Left lung (tissue), 10 donors: ENCODE measurements around the gene ETNK1. TPM values are rescaled to one million over a fixed set of nuclear protein-coding genes. Genes with fewer than 3 reads are reported as not detected.
"Not testable (repeated sequence)": the region's sequence is repeated elsewhere in the genome, so short reads cannot be mapped to it uniquely, and the experiment has no call there.

Experiments used
- ATAC-seq: fragments of 200-7000 bp; cut with Tn5 transposase; one replicate; pipeline ENCODE4 v1.9.1; 2020; ENCODE audit warnings: moderate library complexity
- DNase-seq, 4 donors: peaks; one replicate each; pipeline ENCODE4 v3.0.0-alpha.2; 2013 to 2020
- H3K27ac ChIP-seq, 2 donors: fragments of 200-600 bp; sonication (generic) in 1 of 2; one replicate each; pipeline versions ENCODE4 v1.5.0 to v1.8.0; 2020 to 2021
- H3K27me3 ChIP-seq, 2 donors: fragments of 200-600 bp; sonication (generic) in 1 of 2; one replicate each; pipeline versions ENCODE4 v1.5.0 to v1.8.0; 2020 to 2021
- H3K36me3 ChIP-seq, 2 donors: fragments of 200-600 bp; sonication (generic) in 1 of 2; one replicate each; pipeline versions ENCODE4 v1.5.0 to v1.8.0; 2020 to 2021
- H3K4me1 ChIP-seq, 2 donors: fragments of 200-600 bp; one replicate each; pipeline ENCODE4 v1.8.0; 2021
- H3K4me3 ChIP-seq, 2 donors: fragments of 200-600 bp; sonication (generic) in 1 of 2; one replicate each; pipeline versions ENCODE4 v1.5.0 to v1.8.0; 2020 to 2021; ENCODE audit warnings: mild to moderate bottlenecking in 1 of 2
- H3K9me3 ChIP-seq, 2 donors: fragments of 200-600 bp; sonication (generic) in 1 of 2; one replicate each; pipeline versions ENCODE4 v1.5.0 to v1.8.0; 2020 to 2021
- CTCF ChIP-seq, 2 donors: fragments of 200-600 bp; sonication (generic) in 1 of 2; IDR thresholded peaks; one replicate each; pipeline versions ENCODE4 v1.5.0 to v1.8.0; 2021; ENCODE audit warnings: antibody characterized with exemption in 2 of 2
- intact Hi-C, 2 donors: fragments of 100-400 bp; cut with DNase I; formaldehyde crosslinking; loops; one replicate each; pipeline versions ENCODE4 v1.11.2 to v1.14.2; 2022
- polyA plus RNA-seq, 6 donors: library from polyadenylated mRNA; unstranded; fragments of 120-200 nt; gene quantifications; one replicate each; pipeline ENCODE4 v1.2.1, GENCODE V29; 2013; ENCODE audit not compliant: insufficient read length in 6 of 6
- total RNA-seq, 2 donors: library from RNA; stranded (reverse); fragmentation: NEBNext Ultra II Directional; extraction: Animal tissue kit (Norgen Biotek cat#: 25700); gene quantifications; one replicate each; pipeline ENCODE4 v1.2.1, GENCODE V29; 2021
- donor health status: DM: no; HTN: yes; CAD: no.
- donor health status: DM: no; HTN: no; CAD: no.

ETNK1 gene
- total and polyA plus RNA-seq, 8 donors, result 55.4 to 73.7 (median 67.3) TPM

GRCh38 chr12:22700106-22700505 lies 75.1 kb downstream of the ETNK1 start:
- no peak overlapping the region for H3K27ac ChIP-seq
- ATAC-seq (no peak), DNase-seq (no peak)
- no peaks in the 10 kb centered on the region for H3K36me3 ChIP-seq
- H3K9me3 ChIP-seq, result no peaks in the 10 kb centered on the region
- H3K4me3 ChIP-seq, result no peak overlapping the region
- no peaks in the 10 kb centered on the region for H3K27me3 ChIP-seq
- intact Hi-C loops, result no loop called here
- TF ChIP-seq CTCF (IDR thresholded peaks at IDR 0.05), result no peak
- H3K4me1 ChIP-seq, result no peaks in the 10 kb centered on the region

- ATAC-seq, H3K4me1 ChIP-seq, DNase-seq, H3K27me3 ChIP-seq, H3K4me3 ChIP-seq, H3K36me3 ChIP-seq, H3K9me3 ChIP-seq, H3K27ac ChIP-seq, intact Hi-C loops: not testable (repeated sequence)
These were observed 76.3 kb downstream of the ETNK1 start for GRCh38 chr12:22701216-22701809.

GRCh38 chr12:22702690-22703089 lies 77.7 kb downstream of the ETNK1 start:
- intact Hi-C loops, result no loop called here
- no peaks in the 10 kb centered on the region for H3K36me3 ChIP-seq
- no peak overlapping the region for H3K4me3 ChIP-seq
- ATAC-seq (no peak), DNase-seq (no peak)
- H3K27ac ChIP-seq, result no peak overlapping the region
- H3K4me1 ChIP-seq, result no peaks in the 10 kb centered on the region
- H3K9me3 ChIP-seq, result no peaks in the 10 kb centered on the region
- no peaks in the 10 kb centered on the region for H3K27me3 ChIP-seq
- no peak for TF ChIP-seq CTCF (IDR thresholded peaks at IDR 0.05)

- Histone ChIP-seq H3K27ac (no peak overlapping the region), H3K4me3 (no peak overlapping the region), H3K27me3 (no peaks in the 10 kb centered on the region), H3K9me3 (no peaks in the 10 kb centered on the region), H3K36me3 (no peaks in the 10 kb centered on the region), H3K4me1 (no peaks in the 10 kb centered on the region)
- DNase-seq (peak in 1 of 4 donors; percentile 32), ATAC-seq (no peak)
- intact Hi-C loops, result no loop called here
- TF ChIP-seq CTCF (IDR thresholded peaks at IDR 0.05), result peak in 1 of 2 donors; percentile 28
These were observed 84.3 kb downstream of the ETNK1 start for GRCh38 chr12:22709292-22709691.

- intact Hi-C loops, result no loop called here
- Histone ChIP-seq H3K9me3 (no peaks in the 10 kb centered on the region), H3K36me3 (no peaks in the 10 kb centered on the region), H3K4me1 (no peaks in the 10 kb centered on the region), H3K4me3 (no peak overlapping the region), H3K27ac (no peak overlapping the region), H3K27me3 (no peaks in the 10 kb centered on the region)
- peak in 1 of 4 donors; percentile 23 for DNase-seq
- ATAC-seq, result no peak
- no peak for TF ChIP-seq CTCF (IDR thresholded peaks at IDR 0.05)
These were observed 87.1 kb downstream of the ETNK1 start for GRCh38 chr12:22712083-22712482.

GRCh38 chr12:22715254-22715653 lies 90.3 kb downstream of the ETNK1 start:
- H3K27ac ChIP-seq, result no peak overlapping the region
- H3K9me3 ChIP-seq, result no peaks in the 10 kb centered on the region
- H3K36me3 ChIP-seq, result no peaks in the 10 kb centered on the region
- no peaks in the 10 kb centered on the region for H3K27me3 ChIP-seq
- no peak for TF ChIP-seq CTCF (IDR thresholded peaks at IDR 0.05)
- intact Hi-C loops, result no loop called here
- ATAC-seq (no peak), DNase-seq (no peak)
- no peak overlapping the region for H3K4me3 ChIP-seq
- no peaks in the 10 kb centered on the region for H3K4me1 ChIP-seq
